NCI-H2227 (cell line): ENCODE measurements around the gene MZF1.

Experiments
- DNase-seq: peaks from one replicate; lab custom pipeline; 2025; ENCODE audit not compliant: unreplicated experiment; lab: John Stamatoyannopoulos, UW

Gene MZF1

DNA sequence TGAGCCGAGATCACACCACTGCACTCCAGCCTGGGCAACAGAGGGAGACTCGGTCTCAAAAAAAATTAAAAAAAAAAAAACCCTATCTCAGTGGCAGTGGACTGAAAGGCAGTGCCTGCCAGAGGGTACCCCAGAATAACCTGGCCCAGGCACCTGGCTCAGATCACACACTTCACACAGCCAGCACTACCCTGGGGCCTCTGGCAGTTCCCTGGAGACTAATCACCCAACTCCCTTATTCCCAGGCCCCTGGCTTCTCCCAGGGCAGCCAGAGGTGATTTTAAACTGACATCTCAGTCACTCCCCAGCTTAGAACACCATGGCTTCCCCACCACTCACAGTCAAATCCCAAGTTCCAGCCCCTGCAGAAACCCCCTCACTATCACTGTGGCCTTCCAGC, 57.9 kb downstream of the MZF1 start:
- no peak for DNase-seq

DNA sequence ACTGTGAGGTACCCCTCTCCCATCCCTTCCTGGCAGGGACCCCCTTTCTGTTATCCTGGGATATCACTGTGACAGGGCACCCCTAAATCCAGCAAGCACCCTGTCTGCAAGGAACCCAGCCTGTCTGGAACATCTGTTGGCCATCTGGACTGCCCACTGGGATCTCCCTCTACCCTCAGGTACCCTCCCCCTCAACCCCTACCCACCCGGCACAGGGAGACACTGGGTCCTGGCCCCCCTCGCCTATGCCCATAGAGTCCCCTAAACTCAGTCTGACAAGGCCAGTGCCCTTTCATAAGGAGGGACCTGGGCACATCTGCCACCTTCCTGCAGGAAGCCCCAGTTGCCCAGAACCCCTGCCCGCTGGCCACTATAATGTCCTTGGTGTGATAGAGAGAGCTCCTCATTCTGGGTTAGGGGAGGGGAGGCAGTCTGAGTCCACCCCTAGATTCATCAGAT, 58.5 kb downstream of the MZF1 start:
- no peak for DNase-seq

DNA sequence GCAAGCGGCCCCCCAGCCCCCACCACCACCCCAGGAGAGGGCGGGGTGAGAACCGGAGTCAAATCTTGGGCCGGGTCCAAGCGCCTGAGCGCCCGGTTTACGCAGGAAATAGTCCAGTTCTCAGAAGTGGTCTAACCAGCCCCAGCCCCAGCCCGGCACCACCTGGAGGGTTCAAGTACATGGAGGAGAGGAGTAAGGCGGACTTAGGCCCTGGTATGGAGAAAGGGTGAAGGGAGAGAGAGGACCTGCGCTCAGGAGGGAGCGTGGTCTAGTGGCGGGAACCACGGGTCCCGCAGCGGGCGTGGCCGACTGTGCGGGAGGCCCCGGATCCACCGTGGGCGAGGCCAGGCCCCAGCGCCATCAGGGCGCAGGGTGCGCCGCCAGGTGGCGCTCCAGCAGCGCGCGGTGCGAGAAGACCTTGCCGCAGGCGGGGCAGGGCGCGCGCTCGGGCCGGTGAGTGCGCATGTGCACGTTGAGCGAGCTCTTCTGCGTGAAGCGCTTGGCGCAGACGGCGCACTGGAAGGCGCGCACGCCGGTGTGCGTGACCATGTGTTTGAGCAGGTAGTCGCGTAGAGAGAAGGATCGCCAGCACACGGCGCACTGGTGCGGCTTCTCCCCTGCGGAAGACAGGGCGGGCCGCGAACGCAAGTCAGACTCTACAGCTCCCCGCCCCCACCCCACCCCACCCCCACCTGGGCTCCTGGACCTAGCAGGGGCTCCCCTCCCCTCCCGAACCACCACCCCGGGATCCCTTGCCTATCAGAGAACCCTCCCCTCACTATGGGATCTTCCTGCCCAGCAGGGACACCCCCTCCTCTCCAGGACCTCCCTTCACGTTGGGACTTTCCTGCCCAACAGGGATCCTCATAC, 59.2 kb downstream of the MZF1 start:
- peak; percentile 100 for DNase-seq

DNA sequence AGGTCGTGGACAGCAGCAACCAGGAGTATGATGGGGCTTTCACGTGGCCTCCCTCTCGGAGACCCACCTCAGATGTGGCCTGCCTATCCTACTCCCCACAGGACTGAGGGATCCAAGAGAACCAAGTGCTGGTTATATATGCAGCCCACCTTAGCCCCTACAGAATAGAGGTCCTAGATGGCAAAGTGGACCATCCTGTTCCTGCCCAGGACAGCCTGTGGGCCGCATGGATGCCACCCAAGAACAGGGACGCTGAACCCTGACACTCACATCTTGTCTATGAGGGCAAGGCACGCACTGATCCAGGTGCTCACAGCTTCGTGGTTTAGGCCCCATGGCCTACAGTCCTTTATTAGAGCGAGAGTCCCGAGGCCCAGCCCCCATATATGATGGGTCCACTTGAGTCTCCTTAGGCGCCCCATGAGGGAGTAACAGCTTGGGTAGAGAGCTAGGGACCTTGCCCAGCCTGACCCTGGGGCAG, 59.9 kb downstream of the MZF1 start:
- no peak for DNase-seq
